ENCODE data around the gene NCR2. TPM values are rescaled to one million over a fixed set of nuclear protein-coding genes. Genes with fewer than 3 reads are reported as not detected.

The NCR2 gene, protein sequence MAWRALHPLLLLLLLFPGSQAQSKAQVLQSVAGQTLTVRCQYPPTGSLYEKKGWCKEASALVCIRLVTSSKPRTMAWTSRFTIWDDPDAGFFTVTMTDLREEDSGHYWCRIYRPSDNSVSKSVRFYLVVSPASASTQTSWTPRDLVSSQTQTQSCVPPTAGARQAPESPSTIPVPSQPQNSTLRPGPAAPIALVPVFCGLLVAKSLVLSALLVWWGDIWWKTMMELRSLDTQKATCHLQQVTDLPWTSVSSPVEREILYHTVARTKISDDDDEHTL
- total RNA-seq, result under 1 TPM in 1 of 4 donors, not detected in 3; 0.26 TPM

DNA sequence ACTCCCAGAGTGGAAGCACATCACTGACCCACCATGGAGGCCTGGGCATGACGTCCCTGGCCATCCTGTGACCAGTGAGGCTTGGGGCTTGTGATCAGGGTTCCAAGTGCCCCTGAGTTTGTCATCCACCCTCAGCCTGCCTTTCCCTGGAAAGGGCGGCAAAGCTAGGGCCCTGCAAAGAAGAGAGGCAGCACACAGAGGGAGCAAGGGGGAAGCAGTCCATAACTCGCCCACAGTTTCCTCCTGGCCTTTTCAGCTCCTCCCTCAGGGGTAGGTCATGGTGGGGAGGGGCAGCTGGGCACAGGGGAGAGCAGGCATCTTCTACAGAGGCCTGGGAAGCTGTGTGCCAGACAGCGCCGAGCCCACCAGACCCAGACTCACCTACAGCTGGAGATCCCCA lies at the start of gene NCR2:
Gene NCR2, plus strand, starts transcription at position 313 of the 400 bp plus-strand sequence. CDS start 269 bp downstream, outside the sequence.
- no peaks in the 10 kb centered on the region for H3K36me3 ChIP-seq
- no peak for DNase-seq
- no peak within 1 kb of the TSS for H3K4me3 ChIP-seq
- H3K27me3 ChIP-seq, result peaks cover 0 to 69% (median 0%) of the 10 kb centered on the region in 4 donors
- WGBS, 2 donors, result 77 to 85% methylated on average over 3 of the region's 5 CpGs
- H3K9me3 ChIP-seq, result no peaks in the 10 kb centered on the region
- intact Hi-C loops (cut with DNase I), result no loop called here
- no peak within 1 kb of the TSS for H3K27ac ChIP-seq
- H3K4me1 ChIP-seq, result no peaks in the 10 kb centered on the region
- TF ChIP-seq, protein P1, sequence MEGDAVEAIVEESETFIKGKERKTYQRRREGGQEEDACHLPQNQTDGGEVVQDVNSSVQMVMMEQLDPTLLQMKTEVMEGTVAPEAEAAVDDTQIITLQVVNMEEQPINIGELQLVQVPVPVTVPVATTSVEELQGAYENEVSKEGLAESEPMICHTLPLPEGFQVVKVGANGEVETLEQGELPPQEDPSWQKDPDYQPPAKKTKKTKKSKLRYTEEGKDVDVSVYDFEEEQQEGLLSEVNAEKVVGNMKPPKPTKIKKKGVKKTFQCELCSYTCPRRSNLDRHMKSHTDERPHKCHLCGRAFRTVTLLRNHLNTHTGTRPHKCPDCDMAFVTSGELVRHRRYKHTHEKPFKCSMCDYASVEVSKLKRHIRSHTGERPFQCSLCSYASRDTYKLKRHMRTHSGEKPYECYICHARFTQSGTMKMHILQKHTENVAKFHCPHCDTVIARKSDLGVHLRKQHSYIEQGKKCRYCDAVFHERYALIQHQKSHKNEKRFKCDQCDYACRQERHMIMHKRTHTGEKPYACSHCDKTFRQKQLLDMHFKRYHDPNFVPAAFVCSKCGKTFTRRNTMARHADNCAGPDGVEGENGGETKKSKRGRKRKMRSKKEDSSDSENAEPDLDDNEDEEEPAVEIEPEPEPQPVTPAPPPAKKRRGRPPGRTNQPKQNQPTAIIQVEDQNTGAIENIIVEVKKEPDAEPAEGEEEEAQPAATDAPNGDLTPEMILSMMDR (IDR thresholded peaks at IDR 0.05), result no peak
- no peak for TF ChIP-seq POLR2A (IDR thresholded peaks at IDR 0.05)

DNA sequence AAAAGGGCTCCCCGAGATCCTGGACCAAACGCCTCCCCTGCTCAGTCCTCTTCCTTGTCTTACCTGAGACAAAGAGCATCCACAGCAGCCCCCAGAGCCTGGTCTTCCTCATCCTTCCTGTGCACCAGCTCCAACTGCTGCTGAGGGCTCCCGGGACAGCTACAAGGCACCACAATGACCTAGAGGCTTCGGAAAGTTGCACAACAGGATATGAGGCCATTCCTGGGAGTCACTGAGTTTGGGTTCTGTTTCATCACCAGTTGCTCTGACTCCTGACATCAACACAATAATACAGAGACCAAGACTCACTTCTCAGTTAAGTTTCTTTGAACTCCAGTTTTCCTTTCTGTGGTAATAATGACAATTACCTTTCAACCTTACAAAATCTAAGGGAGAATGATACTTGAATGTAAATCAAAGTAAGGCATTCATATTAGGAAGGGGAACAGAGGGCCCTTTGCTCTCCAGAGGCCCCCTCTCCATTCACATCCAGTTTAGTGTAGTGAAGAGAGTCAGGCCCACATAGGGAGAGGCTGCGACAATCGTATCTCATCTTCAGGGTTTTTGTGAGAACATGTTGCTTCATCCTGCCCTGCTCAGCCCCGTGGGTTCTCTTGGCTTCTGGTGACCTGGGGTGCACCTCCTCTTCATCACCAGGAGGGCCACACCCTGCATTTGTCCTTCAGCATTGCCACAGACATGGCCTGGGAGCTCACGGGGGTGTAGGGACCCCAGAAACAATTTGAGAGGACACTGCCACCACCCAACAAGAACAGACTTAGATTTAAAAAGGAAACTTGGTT lies 48.7 kb upstream of the NCR2 start, which contains the start of gene TREM1:
Gene TREM1, minus strand, starts transcription at position 139 of the 803 bp plus-strand sequence. Its CDS starts 27 bp downstream, at position 112.
- Histone ChIP-seq H3K27me3 (peaks cover 0 to 36% (median 0%) of the 10 kb centered on the region in 4 donors), H3K4me1 (peaks cover 0 to 4% (median 0%) of the 10 kb centered on the region in 3 donors), H3K9me3 (no peaks in the 10 kb centered on the region), H3K4me3 (no peak within 1 kb of the TSS), H3K27ac (peak within 1 kb of the TSS in 1 of 4 donors; percentile 30), H3K36me3 (no peaks in the 10 kb centered on the region)
- TF ChIP-seq, protein P1 (IDR thresholded peaks at IDR 0.05), result no peak
- peak in 1 of 4 donors; percentile 26 for TF ChIP-seq POLR2A (IDR thresholded peaks at IDR 0.05)
- intact Hi-C loops (cut with DNase I), result no loop called here
- WGBS, 2 donors, result 51 to 71% methylated on average over 4 to 5 of the region's 8 CpGs
- DNase-seq, result no peak

DNA sequence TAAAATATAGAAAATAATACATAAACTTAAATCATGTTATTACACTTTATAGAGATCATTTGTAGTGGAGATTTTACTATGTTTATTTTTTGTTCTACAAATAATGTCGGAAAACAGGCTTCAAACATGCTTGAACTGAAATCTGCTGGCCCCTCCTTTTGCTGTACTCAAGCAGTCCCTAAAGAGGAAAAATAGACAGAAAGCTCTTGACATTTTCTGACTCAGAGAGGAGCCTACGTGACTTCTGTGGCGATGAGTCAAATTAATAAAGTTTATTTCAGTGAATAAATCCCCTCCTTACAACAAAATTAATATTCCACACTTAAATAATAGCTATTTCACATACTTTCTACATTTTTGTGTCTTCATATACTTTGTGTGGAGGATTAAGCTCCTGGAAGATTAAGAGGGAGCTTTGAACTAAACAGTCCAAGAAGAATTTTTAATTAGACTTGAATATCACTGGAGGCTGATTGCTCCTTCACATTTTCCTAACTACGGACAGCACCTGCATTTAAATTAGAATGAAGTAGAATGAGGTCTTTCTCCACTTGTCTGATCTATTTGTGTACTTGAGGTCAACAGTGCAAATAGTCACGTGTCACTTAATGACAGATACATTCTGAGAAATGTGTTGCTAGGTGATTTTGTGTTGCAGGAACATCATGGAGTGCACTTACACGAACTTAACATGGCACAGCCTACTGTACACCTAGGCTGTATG lies 47.2 kb upstream of the NCR2 start:
- H3K9me3 ChIP-seq, result no peaks in the 10 kb centered on the region
- H3K36me3 ChIP-seq, result no peaks in the 10 kb centered on the region
- TF ChIP-seq, protein P1 (IDR thresholded peaks at IDR 0.05), result no peak
- TF ChIP-seq POLR2A (IDR thresholded peaks at IDR 0.05), result no peak
- DNase-seq, result no peak
- peaks cover 0 to 44% (median 0%) of the 10 kb centered on the region in 4 donors for H3K27me3 ChIP-seq
- intact Hi-C loops (cut with DNase I), result no loop called here
- H3K27ac ChIP-seq, result no peak overlapping the region
- no peak overlapping the region for H3K4me3 ChIP-seq
- WGBS, 2 donors, result 36 to 42% methylated on average over 6 of the region's 6 CpGs
- peaks cover 0 to 4% (median 0%) of the 10 kb centered on the region in 3 donors for H3K4me1 ChIP-seq

DNA sequence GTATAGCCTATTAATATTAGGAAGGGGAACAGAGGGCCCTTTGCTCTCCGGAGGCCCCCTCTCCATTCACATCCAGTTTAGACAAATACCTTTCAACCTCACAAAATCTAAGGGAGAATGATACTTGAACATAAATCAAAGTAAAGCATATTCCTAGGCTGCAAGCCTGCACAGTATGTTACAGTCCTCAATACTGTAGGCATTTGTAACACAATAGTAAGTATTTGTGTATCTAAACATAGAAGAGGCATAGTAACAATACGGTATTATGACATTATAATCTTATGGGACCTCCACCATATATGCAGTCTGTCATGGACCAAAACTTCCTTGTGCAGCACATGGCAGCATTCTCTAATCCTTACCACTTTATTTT lies 46.7 kb upstream of the NCR2 start:
- 78 to 81% methylated on average over 2 of the region's 2 CpGs for WGBS, 2 donors
- no peak overlapping the region for H3K27ac ChIP-seq
- peaks cover 0 to 4% (median 0%) of the 10 kb centered on the region in 3 donors for H3K4me1 ChIP-seq
- TF ChIP-seq POLR2A (IDR thresholded peaks at IDR 0.05), result no peak
- TF ChIP-seq, protein P1 (IDR thresholded peaks at IDR 0.05), result no peak
- H3K4me3 ChIP-seq, result no peak overlapping the region
- no peaks in the 10 kb centered on the region for H3K9me3 ChIP-seq
- H3K27me3 ChIP-seq, result peaks cover 0 to 47% (median 0%) of the 10 kb centered on the region in 4 donors
- no peaks in the 10 kb centered on the region for H3K36me3 ChIP-seq
- intact Hi-C loops (cut with DNase I), result no loop called here
- DNase-seq, result no peak

Measured in esophagus squamous epithelium (tissue), 5 donors.